ENCODE results near the gene TLR4.

GRCh38 chr9:117719161-117719920 lies 15.1 kb downstream of the TLR4 start:
- TF ChIP-seq CTCF (IDR thresholded peaks at IDR 0.05 in 2 of 3, conservative IDR thresholded peaks at IDR 0.05 in 1 of 3; ENCODE audit: insufficient read depth in 2 of 3, low read depth in 1 of 3, low read length in 3 of 3) (no peak), FOXJ3 (CRISPR knock-in tag; IDR thresholded peaks at IDR 0.05) (no peak), BRF1 (IDR thresholded peaks at IDR 0.05; ENCODE audit: borderline replicate concordance, extremely low read depth, insufficient read length) (no peak), HOMEZ (CRISPR knock-in tag; IDR thresholded peaks at IDR 0.05) (no peak), L3MBTL2 (IDR thresholded peaks at IDR 0.05) (no peak), RBM25 (IDR thresholded peaks at IDR 0.05; ENCODE audit: low read depth, low read length, severe bottlenecking) (no peak), E2F5 (CRISPR knock-in tag; IDR thresholded peaks at IDR 0.05) (no peak), PKNOX1 (IDR thresholded peaks at IDR 0.05) (no peak), MAFK (IDR thresholded peaks at IDR 0.05; ENCODE audit: low read length) (no peak), ATF3 (IDR thresholded peaks at IDR 0.05) (no peak), ATF3 (CRISPR knock-in tag; conservative IDR thresholded peaks at IDR 0.05) (no peak)
- TF ChIP-seq, protein P1, sequence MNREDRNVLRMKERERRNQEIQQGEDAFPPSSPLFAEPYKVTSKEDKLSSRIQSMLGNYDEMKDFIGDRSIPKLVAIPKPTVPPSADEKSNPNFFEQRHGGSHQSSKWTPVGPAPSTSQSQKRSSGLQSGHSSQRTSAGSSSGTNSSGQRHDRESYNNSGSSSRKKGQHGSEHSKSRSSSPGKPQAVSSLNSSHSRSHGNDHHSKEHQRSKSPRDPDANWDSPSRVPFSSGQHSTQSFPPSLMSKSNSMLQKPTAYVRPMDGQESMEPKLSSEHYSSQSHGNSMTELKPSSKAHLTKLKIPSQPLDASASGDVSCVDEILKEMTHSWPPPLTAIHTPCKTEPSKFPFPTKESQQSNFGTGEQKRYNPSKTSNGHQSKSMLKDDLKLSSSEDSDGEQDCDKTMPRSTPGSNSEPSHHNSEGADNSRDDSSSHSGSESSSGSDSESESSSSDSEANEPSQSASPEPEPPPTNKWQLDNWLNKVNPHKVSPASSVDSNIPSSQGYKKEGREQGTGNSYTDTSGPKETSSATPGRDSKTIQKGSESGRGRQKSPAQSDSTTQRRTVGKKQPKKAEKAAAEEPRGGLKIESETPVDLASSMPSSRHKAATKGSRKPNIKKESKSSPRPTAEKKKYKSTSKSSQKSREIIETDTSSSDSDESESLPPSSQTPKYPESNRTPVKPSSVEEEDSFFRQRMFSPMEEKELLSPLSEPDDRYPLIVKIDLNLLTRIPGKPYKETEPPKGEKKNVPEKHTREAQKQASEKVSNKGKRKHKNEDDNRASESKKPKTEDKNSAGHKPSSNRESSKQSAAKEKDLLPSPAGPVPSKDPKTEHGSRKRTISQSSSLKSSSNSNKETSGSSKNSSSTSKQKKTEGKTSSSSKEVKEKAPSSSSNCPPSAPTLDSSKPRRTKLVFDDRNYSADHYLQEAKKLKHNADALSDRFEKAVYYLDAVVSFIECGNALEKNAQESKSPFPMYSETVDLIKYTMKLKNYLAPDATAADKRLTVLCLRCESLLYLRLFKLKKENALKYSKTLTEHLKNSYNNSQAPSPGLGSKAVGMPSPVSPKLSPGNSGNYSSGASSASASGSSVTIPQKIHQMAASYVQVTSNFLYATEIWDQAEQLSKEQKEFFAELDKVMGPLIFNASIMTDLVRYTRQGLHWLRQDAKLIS (CRISPR knock-in tag; IDR thresholded peaks at IDR 0.05): no peak

Data from K562 (cell line).